ENCODE data around the gene TUBB. TPM values are rescaled to one million over a fixed set of nuclear protein-coding genes. Genes with fewer than 3 reads are reported as not detected.
A peak's percentile ranks its signal among the peaks of the same experiment; 100 is the strongest.

Gene TUBB
- total RNA-seq, 2 experiments from 2014 or later, result 1,556 to 1,579 TPM

DNA sequence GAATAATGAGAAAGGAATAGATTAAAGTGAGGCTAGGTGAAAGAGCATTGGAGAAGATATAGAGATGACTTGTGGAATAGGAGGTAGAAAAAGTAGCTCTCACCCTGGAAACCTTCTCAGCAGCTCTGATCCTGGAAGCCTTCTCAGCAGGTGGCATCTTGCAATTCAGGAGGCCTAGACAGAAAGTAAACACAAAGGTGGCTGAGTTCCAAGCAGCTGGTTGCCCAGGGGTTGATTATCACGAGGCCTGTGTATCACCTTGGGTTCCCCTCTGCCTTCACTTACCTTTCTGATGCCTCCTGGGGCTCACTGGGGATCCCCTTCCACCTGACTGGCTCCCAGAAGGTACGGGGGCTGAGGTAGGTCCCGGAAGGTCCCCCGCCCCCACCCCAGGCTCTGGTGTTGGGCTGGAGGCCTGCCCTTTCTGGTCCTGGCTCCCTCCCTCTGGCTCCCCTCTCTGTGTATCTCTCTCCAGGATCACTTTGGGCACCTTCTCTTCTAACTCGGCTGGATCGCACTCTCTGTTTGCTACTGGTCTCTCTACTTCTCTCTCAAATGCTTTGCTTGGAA, 12.8 kb upstream of the TUBB start:
- Mint-ChIP-seq H3K4me3 (no peak overlapping the region), H3K27me3 (no peaks in the 10 kb centered on the region), H3K4me1 (ENCODE audit: low read depth) (peaks cover 9% of the 10 kb centered on the region), H3K27ac (no peak overlapping the region), H3K36me3 (ENCODE audit: low read depth) (peaks cover 71% of the 10 kb centered on the region), H3K9me3 (no peaks in the 10 kb centered on the region)
- TF ChIP-seq, protein P1, sequence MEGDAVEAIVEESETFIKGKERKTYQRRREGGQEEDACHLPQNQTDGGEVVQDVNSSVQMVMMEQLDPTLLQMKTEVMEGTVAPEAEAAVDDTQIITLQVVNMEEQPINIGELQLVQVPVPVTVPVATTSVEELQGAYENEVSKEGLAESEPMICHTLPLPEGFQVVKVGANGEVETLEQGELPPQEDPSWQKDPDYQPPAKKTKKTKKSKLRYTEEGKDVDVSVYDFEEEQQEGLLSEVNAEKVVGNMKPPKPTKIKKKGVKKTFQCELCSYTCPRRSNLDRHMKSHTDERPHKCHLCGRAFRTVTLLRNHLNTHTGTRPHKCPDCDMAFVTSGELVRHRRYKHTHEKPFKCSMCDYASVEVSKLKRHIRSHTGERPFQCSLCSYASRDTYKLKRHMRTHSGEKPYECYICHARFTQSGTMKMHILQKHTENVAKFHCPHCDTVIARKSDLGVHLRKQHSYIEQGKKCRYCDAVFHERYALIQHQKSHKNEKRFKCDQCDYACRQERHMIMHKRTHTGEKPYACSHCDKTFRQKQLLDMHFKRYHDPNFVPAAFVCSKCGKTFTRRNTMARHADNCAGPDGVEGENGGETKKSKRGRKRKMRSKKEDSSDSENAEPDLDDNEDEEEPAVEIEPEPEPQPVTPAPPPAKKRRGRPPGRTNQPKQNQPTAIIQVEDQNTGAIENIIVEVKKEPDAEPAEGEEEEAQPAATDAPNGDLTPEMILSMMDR (IDR thresholded peaks at IDR 0.05), result no peak
- DNase-seq (no peak), ATAC-seq (no peak)
- intact Hi-C loops (cut with micrococcal nuclease), result no loop called here
- POLR2A ChIA-PET, result interaction anchor here (1.7 kb wide), 1 partner anchor 23 kb away, joined by 3 read pairs; no protein-coding TSS in a partner anchor
- CTCF ChIA-PET, result interaction anchor here (1.4 kb wide), 1 partner anchor 28 kb away, joined by 3 read pairs; no protein-coding TSS in a partner anchor

DNA sequence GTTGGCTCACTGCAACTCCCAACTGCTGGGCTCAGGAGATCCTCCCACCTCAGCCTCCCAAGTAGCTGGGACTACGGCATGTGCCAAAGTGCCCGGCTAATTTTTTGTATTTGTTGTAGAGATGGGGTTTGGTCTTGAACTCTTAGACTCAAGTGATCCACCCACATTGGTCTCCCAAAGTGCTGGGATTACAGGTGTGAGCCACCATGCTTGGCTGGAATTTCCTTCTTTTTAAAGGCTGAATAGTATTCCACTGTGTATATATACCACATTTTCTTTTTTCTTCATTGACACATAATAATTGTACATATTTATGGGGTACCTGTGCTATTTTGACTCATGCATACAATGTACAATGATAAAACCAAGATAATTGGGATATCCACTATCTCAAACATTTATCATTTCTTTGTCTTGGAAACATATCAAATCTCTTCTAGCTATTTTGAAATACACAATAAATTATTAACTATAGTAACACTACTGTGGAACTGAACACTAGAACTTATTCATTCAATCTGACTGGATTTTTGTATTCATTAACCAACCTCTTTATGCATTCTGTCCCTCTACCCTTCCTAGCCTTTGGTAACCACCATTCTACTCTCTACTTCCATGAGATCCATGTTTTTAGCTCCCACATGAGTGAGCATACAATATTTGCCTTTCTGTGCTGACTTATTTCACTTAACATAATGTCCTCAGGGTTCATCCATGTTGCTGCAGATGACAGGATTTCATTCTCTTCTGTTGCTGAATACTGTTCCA, 10.9 kb upstream of the TUBB start:
- ChIA-PET CTCF (interaction anchor here (0.8 to 3.7 kb wide), 3 partner anchors 14 to 169 kb away, joined by 3 to 14 read pairs (median 3); no protein-coding TSS in a partner anchor), POLR2A (no interaction called here)
- TF ChIP-seq, protein P1 (IDR thresholded peaks at IDR 0.05), result no peak
- H3K36me3 Mint-ChIP-seq (ENCODE audit: low read depth), result peaks cover 72% of the 10 kb centered on the region
- ATAC-seq (no peak), DNase-seq (no peak)
- H3K27ac Mint-ChIP-seq, result no peak overlapping the region
- H3K4me1 Mint-ChIP-seq (ENCODE audit: low read depth), result peaks cover 15% of the 10 kb centered on the region
- H3K9me3 Mint-ChIP-seq, result no peaks in the 10 kb centered on the region
- no peak overlapping the region for H3K4me3 Mint-ChIP-seq
- intact Hi-C loops (cut with micrococcal nuclease), result no loop called here
- no peaks in the 10 kb centered on the region for H3K27me3 Mint-ChIP-seq

DNA sequence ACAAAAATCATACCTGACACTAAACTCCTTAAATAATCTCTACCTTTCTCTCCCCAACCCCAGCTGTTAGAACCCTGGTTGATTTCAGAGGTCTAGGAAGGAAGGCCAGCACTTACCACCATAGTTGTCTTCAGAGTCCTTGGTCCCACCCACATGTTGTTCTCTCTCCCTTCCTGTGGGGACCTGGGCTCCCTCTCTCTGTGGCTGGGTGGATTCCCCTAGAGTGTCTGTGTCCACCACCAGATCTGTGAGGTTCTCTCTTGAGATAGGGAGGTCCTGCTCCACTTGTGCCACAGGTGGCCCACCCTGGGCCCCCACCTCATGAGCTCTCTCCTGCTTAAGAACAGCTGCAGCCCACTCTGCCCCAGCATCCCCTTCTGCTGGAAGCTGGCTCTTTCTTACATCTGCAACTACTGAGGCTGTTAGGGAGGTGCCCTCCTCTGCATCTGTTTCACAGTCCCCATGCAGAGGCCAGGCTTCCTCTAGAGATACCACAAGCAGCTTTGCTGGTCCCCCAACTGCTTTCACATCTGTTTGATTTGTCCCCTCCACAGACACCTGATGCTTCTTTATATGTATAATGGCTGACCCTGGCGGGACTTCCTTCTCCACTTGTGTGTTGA, 8.3 kb upstream of the TUBB start:
- H3K4me3 Mint-ChIP-seq, result no peak overlapping the region
- H3K4me1 Mint-ChIP-seq (ENCODE audit: low read depth), result peaks cover 31% of the 10 kb centered on the region
- H3K27ac Mint-ChIP-seq, result peak overlapping the region; percentile 75
- intact Hi-C loops (cut with micrococcal nuclease), result no loop called here
- ChIA-PET POLR2A (interaction anchor here (0.9 to 22.1 kb wide), 9 partner anchors 10 to 97 kb away, joined by 3 to 500 read pairs (median 4); partner anchors contain the start of gene DHX16), CTCF (interaction anchor here (1.8 to 3.7 kb wide), 2 partner anchors 33 to 40 kb away, joined by 5 to 14 read pairs; partner anchors contain the start of gene DHX16)
- no peaks in the 10 kb centered on the region for H3K9me3 Mint-ChIP-seq
- DNase-seq, result no peak
- TF ChIP-seq, protein P1 (IDR thresholded peaks at IDR 0.05), result no peak
- ATAC-seq, result peak; percentile 61
- H3K27me3 Mint-ChIP-seq, result no peaks in the 10 kb centered on the region
- peaks cover 76% of the 10 kb centered on the region for H3K36me3 Mint-ChIP-seq (ENCODE audit: low read depth)

DNA sequence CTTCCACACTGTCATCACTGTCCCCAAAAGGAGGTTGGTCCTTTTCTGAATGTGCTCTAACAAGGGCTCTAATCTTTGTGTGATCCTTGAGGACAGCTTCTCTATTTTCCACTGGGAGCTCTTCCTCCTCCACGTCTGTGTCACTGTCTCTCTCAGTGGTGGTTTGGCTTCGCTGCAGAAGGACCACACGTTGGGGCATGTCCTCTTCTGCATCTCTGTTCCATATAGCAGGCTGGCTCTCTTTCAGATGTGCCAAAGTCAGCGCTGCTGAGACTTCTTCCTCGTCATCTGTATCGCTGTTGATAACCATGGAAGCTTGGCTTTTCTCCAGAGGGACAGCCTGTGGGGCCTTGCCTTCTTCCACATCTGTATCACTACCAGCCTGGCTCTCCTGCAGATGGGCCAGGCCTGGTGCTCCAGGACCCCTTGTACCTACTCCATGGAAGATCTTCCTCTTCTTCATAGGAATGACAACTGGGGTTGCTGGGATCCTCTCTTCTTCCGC, 7.7 kb upstream of the TUBB start:
- DNase-seq (no peak), ATAC-seq (no peak)
- TF ChIP-seq, protein P1 (IDR thresholded peaks at IDR 0.05), result no peak
- POLR2A ChIA-PET, result interaction anchor here (0.9 to 22.1 kb wide), 10 partner anchors 9 to 97 kb away, joined by 3 to 500 read pairs (median 4); partner anchors contain the start of gene DHX16
- Mint-ChIP-seq H3K27ac (peak overlapping the region; percentile 75), H3K36me3 (ENCODE audit: low read depth) (peaks cover 74% of the 10 kb centered on the region), H3K27me3 (no peaks in the 10 kb centered on the region), H3K4me1 (ENCODE audit: low read depth) (peaks cover 31% of the 10 kb centered on the region), H3K9me3 (no peaks in the 10 kb centered on the region), H3K4me3 (no peak overlapping the region)
- CTCF ChIA-PET, result interaction anchor here (1.8 to 3.7 kb wide), 2 partner anchors 33 to 40 kb away, joined by 5 to 14 read pairs; partner anchors contain the start of gene DHX16
- intact Hi-C loops (cut with micrococcal nuclease), result no loop called here

Measured in activated CD8-positive, alpha-beta T cell treated with anti-CD3 and anti-CD28 coated beads for 36 hours (primary cell).